HepG2 (cell line): Measurements from ENCODE around the gene NEAT1. TPM values are rescaled to one million over a fixed set of nuclear protein-coding genes. Genes with fewer than 3 reads are reported as not detected.

Source experiments
- CBX5 ChIP-seq: sonication (generic); formaldehyde crosslinking; IDR thresholded peaks from 2 replicates; pipeline ENCODE4 v1.4.0; 2020; ENCODE audit warnings: missing genetic modification reagents, borderline replicate concordance
- CENPT ChIP-seq: sonication (generic); formaldehyde crosslinking; IDR thresholded peaks from 2 replicates; pipeline ENCODE4 v1.8.0; 2022; ENCODE audit warnings: low read depth, mild to moderate bottlenecking, moderate library complexity, missing genetic modification reagents
- EP300 ChIP-seq, 3 experiments: sonication (generic) in 1 of 3; formaldehyde crosslinking in 1 of 3; IDR thresholded peaks; 2 replicates each; pipeline versions ENCODE4 v1.5.1 to v1.6.1; 2011 to 2020; ENCODE audit warnings: low read depth in 2 of 3, low read length in 2 of 3, borderline replicate concordance in 1 of 3, improper control_type of control experiment in 1 of 3, mild to moderate bottlenecking in 1 of 3, missing genetic modification reagents in 1 of 3, moderate library complexity in 1 of 3
- ETV5 ChIP-seq: IDR thresholded peaks from 2 replicates; pipeline ENCODE4 v1.6.1; 2018; ENCODE audit warnings: missing biosample characterization, missing genetic modification reagents, inconsistent platforms, borderline replicate concordance
- EZH2 ChIP-seq: conservative IDR thresholded peaks from 2 replicates; pipeline ENCODE4 v1.6.1; 2012; ENCODE audit warnings: mild to moderate bottlenecking, low read depth, low read length, moderate library complexity
- HMG20A ChIP-seq: IDR thresholded peaks from 2 replicates; pipeline ENCODE4 v1.6.1; 2016; ENCODE audit warnings: borderline replicate concordance
- MLLT10 ChIP-seq: sonication (generic); formaldehyde crosslinking; IDR thresholded peaks from 2 replicates; pipeline ENCODE4 v1.4.0; 2020; ENCODE audit warnings: missing genetic modification reagents
- NCOR1 ChIP-seq: fragments of 200-600 bp; sonication (generic); IDR thresholded peaks from 2 replicates; pipeline ENCODE4 v1.7.0; 2017; ENCODE audit warnings: antibody characterized with exemption, low read length, borderline replicate concordance
- SMAD1 ChIP-seq: sonication (generic); formaldehyde crosslinking; IDR thresholded peaks from 2 replicates; pipeline ENCODE4 v1.4.0; 2020; ENCODE audit warnings: missing genetic modification reagents, low read depth, mild to moderate bottlenecking, borderline replicate concordance
- SNRNP70 ChIP-seq: fragments of 200-400 bp; formaldehyde crosslinking; IDR thresholded peaks from 2 replicates; pipeline ENCODE4 v1.6.1; 2017; ENCODE audit warnings: mild to moderate bottlenecking, low read depth, low read length, moderate library complexity
- SRSF9 ChIP-seq: fragments of 200-400 bp; formaldehyde crosslinking; IDR thresholded peaks from 2 replicates; pipeline ENCODE4 v1.6.1; 2018; ENCODE audit warnings: borderline replicate concordance, mild to moderate bottlenecking, low read depth, low read length; ENCODE audit not compliant: insufficient read depth, poor library complexity, severe bottlenecking
- ZNF331 ChIP-seq: sonication (generic); formaldehyde crosslinking; IDR thresholded peaks from 2 replicates; pipeline ENCODE4 v1.4.0; 2020; ENCODE audit warnings: missing genetic modification reagents
- ZNF556 ChIP-seq: sonication (generic); formaldehyde crosslinking; IDR thresholded peaks from 2 replicates; pipeline ENCODE4 v1.4.0; 2020; ENCODE audit warnings: mild to moderate bottlenecking, missing genetic modification reagents, borderline replicate concordance
- ZNF713 ChIP-seq: sonication (generic); formaldehyde crosslinking; IDR thresholded peaks from 2 replicates; pipeline ENCODE4 v1.4.0; 2020; ENCODE audit warnings: mild to moderate bottlenecking, missing genetic modification reagents
- ZNF879 ChIP-seq: sonication (generic); formaldehyde crosslinking; IDR thresholded peaks from 2 replicates; pipeline ENCODE4 v1.8.1; 2023; ENCODE audit warnings: missing genetic modification reagents
- polyA plus RNA-seq, 8 experiments: library from polyadenylated mRNA; depleted of rRNA in 3 of 8; stranded (reverse) in 7 of 8; unstranded in 1 of 8; fragments of >200 nt; fragmentation: Illumina TruSeq in 4 of 8; extraction: Trizol in 4 of 8; gene quantifications; 2 replicates each; pipeline versions ENCODE4 v1.2.1 to v1.2.3, GENCODE V29; 2011 to 2016; ENCODE audit warnings: low read depth in 4 of 8, missing spikeins in 1 of 8, mixed read lengths in 1 of 8; ENCODE audit not compliant: insufficient read depth in 1 of 8
- total RNA-seq, 5 experiments: library from RNA; depleted of rRNA; stranded (reverse); fragments of >200 nt; fragmentation: Illumina TruSeq; extraction: Trizol; gene quantifications; 2 replicates each; pipeline ENCODE4 v1.2.3, GENCODE V29; 2016; ENCODE audit warnings: low read depth in 1 of 5
- TF ChIP-seq, protein P1 (sequence below), 2 experiments: IDR thresholded peaks; 2 replicates each; pipeline ENCODE4 v1.6.1; 2011 to 2012; ENCODE audit warnings: low read length in 2 of 2, borderline replicate concordance in 1 of 2, low read depth in 1 of 2, mild to moderate bottlenecking in 1 of 2, moderate library complexity in 1 of 2
- TF ChIP-seq, protein P2 (sequence below): sonication (generic); formaldehyde crosslinking; conservative IDR thresholded peaks from 2 replicates; pipeline ENCODE4 v1.4.0; 2020; ENCODE audit warnings: missing genetic modification reagents
- TF ChIP-seq, protein P3 (sequence below), 2 experiments: fragments of 450-650 bp in 1 of 2; sonication (generic) in 1 of 2; formaldehyde crosslinking; IDR thresholded peaks; 2 replicates each; pipeline versions ENCODE4 v1.5.0 to v1.8.0; 2020 to 2022; ENCODE audit warnings: mild to moderate bottlenecking in 1 of 2, missing genetic modification reagents in 1 of 2

Gene NEAT1
- total and polyA plus RNA-seq, 2 of the 13 experiments (the other 11 are each of a cell fraction or from before 2014, with no cell fraction given), result 20.5 to 41.2 TPM

DNA sequence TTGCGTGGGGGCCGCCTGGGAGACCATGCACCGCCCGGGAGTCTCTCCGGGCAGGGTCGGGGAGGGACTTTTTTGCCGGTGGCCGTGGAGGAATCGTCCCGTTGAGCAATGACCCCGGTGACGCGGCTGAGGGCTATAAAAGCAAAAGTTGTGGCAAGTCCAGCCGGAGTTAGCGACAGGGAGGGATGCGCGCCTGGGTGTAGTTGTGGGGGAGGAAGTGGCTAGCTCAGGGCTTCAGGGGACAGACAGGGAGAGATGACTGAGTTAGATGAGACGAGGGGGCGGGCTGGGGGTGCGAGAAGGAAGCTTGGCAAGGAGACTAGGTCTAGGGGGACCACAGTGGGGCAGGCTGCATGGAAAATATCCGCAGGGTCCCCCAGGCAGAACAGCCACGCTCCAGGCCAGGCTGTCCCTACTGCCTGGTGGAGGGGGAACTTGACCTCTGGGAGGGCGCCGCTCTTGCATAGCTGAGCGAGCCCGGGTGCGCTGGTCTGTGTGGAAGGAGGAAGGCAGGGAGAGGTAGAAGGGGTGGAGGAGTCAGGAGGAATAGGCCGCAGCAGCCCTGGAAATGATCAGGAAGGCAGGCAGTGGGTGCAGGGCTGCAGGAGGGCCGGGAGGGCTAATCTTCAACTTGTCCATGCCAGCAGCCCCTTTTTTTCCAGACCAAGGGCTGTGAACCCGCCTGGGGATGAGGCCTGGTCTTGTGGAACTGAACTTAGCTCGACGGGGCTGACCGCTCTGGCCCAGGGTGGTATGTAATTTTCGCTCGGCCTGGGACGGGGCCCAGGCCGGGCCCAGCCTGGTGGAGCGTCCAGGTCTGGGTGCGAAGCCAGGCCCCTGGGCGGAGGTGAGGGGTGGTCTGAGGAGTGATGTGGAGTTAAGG lies at the start of gene NEAT1 (continued):
- TF ChIP-seq, protein P1, sequence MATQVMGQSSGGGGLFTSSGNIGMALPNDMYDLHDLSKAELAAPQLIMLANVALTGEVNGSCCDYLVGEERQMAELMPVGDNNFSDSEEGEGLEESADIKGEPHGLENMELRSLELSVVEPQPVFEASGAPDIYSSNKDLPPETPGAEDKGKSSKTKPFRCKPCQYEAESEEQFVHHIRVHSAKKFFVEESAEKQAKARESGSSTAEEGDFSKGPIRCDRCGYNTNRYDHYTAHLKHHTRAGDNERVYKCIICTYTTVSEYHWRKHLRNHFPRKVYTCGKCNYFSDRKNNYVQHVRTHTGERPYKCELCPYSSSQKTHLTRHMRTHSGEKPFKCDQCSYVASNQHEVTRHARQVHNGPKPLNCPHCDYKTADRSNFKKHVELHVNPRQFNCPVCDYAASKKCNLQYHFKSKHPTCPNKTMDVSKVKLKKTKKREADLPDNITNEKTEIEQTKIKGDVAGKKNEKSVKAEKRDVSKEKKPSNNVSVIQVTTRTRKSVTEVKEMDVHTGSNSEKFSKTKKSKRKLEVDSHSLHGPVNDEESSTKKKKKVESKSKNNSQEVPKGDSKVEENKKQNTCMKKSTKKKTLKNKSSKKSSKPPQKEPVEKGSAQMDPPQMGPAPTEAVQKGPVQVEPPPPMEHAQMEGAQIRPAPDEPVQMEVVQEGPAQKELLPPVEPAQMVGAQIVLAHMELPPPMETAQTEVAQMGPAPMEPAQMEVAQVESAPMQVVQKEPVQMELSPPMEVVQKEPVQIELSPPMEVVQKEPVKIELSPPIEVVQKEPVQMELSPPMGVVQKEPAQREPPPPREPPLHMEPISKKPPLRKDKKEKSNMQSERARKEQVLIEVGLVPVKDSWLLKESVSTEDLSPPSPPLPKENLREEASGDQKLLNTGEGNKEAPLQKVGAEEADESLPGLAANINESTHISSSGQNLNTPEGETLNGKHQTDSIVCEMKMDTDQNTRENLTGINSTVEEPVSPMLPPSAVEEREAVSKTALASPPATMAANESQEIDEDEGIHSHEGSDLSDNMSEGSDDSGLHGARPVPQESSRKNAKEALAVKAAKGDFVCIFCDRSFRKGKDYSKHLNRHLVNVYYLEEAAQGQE (IDR thresholded peaks at IDR 0.05; ENCODE audit: borderline replicate concordance in 1 of 2, low read depth in 1 of 2, low read length in 2 of 2), result peak in 1 of 2 experiments; percentile 83; a peak in 2 of 4 replicates
- peak; percentile 83 for TF ChIP-seq MLLT10
- TF ChIP-seq EZH2, result no peak
- TF ChIP-seq HMG20A (CRISPR knock-in tag), result peak; percentile 49
- TF ChIP-seq SNRNP70, result no peak
- peak; percentile 82 for TF ChIP-seq ZNF331 (CRISPR knock-in tag)
- no peak; the same call in 1 of the 2 replicates for TF ChIP-seq SMAD1 (CRISPR knock-in tag)
- 0 out of 2 replicates have a peak, but pooled peaks have one; percentile 19 for TF ChIP-seq CENPT (CRISPR knock-in tag)
- peak; percentile 73 to 92 for TF ChIP-seq EP300 (IDR thresholded peaks at IDR 0.05; ENCODE audit: low read depth in 2 of 2, low read length in 2 of 2)
- peak; percentile 87 for TF ChIP-seq EP300 (CRISPR knock-in tag; IDR thresholded peaks at IDR 0.05; ENCODE audit: borderline replicate concordance)
- peak; percentile 45; the same call in 1 of the 2 replicates for TF ChIP-seq ZNF879 (CRISPR knock-in tag)
- TF ChIP-seq ZNF713, result no peak
- TF ChIP-seq NCOR1, result peak; percentile 90
- TF ChIP-seq ZNF556 (CRISPR knock-in tag), result 0 out of 2 replicates have a peak, but pooled peaks have one; percentile 9
- TF ChIP-seq ETV5 (CRISPR knock-in tag), result peak; percentile 48
- peak; percentile 64 for TF ChIP-seq CBX5
- TF ChIP-seq, protein P2, sequence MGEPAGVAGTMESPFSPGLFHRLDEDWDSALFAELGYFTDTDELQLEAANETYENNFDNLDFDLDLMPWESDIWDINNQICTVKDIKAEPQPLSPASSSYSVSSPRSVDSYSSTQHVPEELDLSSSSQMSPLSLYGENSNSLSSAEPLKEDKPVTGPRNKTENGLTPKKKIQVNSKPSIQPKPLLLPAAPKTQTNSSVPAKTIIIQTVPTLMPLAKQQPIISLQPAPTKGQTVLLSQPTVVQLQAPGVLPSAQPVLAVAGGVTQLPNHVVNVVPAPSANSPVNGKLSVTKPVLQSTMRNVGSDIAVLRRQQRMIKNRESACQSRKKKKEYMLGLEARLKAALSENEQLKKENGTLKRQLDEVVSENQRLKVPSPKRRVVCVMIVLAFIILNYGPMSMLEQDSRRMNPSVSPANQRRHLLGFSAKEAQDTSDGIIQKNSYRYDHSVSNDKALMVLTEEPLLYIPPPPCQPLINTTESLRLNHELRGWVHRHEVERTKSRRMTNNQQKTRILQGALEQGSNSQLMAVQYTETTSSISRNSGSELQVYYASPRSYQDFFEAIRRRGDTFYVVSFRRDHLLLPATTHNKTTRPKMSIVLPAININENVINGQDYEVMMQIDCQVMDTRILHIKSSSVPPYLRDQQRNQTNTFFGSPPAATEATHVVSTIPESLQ (CRISPR knock-in tag), result peak; percentile 93; the same call in 1 of the 2 replicates
- TF ChIP-seq SRSF9, result no peak
- TF ChIP-seq, protein P3, sequence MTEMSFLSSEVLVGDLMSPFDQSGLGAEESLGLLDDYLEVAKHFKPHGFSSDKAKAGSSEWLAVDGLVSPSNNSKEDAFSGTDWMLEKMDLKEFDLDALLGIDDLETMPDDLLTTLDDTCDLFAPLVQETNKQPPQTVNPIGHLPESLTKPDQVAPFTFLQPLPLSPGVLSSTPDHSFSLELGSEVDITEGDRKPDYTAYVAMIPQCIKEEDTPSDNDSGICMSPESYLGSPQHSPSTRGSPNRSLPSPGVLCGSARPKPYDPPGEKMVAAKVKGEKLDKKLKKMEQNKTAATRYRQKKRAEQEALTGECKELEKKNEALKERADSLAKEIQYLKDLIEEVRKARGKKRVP (CRISPR knock-in tag; IDR thresholded peaks at IDR 0.05), result peak; percentile 50 to 97
